H9 (cell line): ENCODE measurements around the gene CD180. TPM values are rescaled to one million over a fixed set of nuclear protein-coding genes. Genes with fewer than 3 reads are reported as not detected.

Source experiments
- DNase-seq: peaks from one replicate; pipeline ENCODE4 v3.0.0-alpha.2; 2017
- H2AFZ ChIP-seq: one replicate; pipeline ENCODE4 v1.6.1; 2013; ENCODE audit warnings: mild to moderate bottlenecking, low read length, control low read depth, moderate library complexity
- H2AK5ac ChIP-seq: 2 replicates; pipeline ENCODE4 v1.6.1; 2013; ENCODE audit warnings: low read length, control low read depth, mixed read lengths; ENCODE audit not compliant: insufficient read length
- H2BK120ac ChIP-seq: one replicate; pipeline ENCODE4 v1.6.1; 2013; ENCODE audit warnings: low read depth, mild to moderate bottlenecking, low read length, control low read depth, inconsistent platforms; ENCODE audit not compliant: poor library complexity, severe bottlenecking
- H2BK12ac ChIP-seq: 2 replicates; pipeline ENCODE4 v1.6.1; 2013; ENCODE audit warnings: low read length, control low read depth, mixed read lengths, low read depth; ENCODE audit not compliant: insufficient read length
- H2BK15ac ChIP-seq: 2 replicates; pipeline ENCODE4 v1.6.1; 2013; ENCODE audit warnings: low read depth, low read length, control low read depth
- H2BK20ac ChIP-seq: one replicate; pipeline ENCODE4 v1.6.1; 2013; ENCODE audit warnings: low read depth, mild to moderate bottlenecking, low read length, control low read depth, inconsistent platforms; ENCODE audit not compliant: poor library complexity, severe bottlenecking
- H2BK5ac ChIP-seq: 2 replicates; pipeline ENCODE4 v1.6.1; 2013; ENCODE audit warnings: low read length, control low read depth, mixed read lengths; ENCODE audit not compliant: insufficient read length
- H3K14ac ChIP-seq: 2 replicates; pipeline ENCODE4 v1.6.1; 2013; ENCODE audit warnings: low read length, control low read depth; ENCODE audit not compliant: insufficient read depth
- H3K18ac ChIP-seq: 2 replicates; pipeline ENCODE4 v1.6.1; 2013; ENCODE audit warnings: low read depth, mild to moderate bottlenecking, mixed read lengths, low read length, control low read depth; ENCODE audit not compliant: insufficient read length
- H3K23ac ChIP-seq: 2 replicates; pipeline ENCODE4 v1.6.1; 2013; ENCODE audit warnings: low read length, control low read depth, mixed read lengths, low read depth; ENCODE audit not compliant: insufficient read length
- H3K23me2 ChIP-seq: 2 replicates; pipeline ENCODE4 v1.6.1; 2013; ENCODE audit warnings: low read depth, mild to moderate bottlenecking, mixed read lengths, low read length, control low read depth; ENCODE audit not compliant: insufficient read length, poor library complexity, severe bottlenecking
- H3K27ac ChIP-seq: 2 replicates; pipeline ENCODE4 v1.5.1; 2013; ENCODE audit warnings: low read length, control low read depth, mixed read lengths, low read depth; ENCODE audit not compliant: insufficient read length
- H3K27me3 ChIP-seq: 2 replicates; pipeline ENCODE4 v1.6.1; 2013; ENCODE audit warnings: low read length, control low read depth, inconsistent platforms; ENCODE audit not compliant: insufficient read depth
- H3K4ac ChIP-seq: 2 replicates; pipeline ENCODE4 v1.6.1; 2013; ENCODE audit warnings: low read depth, mild to moderate bottlenecking, control low read depth, inconsistent platforms, low read length, moderate library complexity
- H3K4me1 ChIP-seq: 2 replicates; pipeline ENCODE4 v1.6.1; 2013; ENCODE audit warnings: low read length, control low read depth, inconsistent platforms; ENCODE audit not compliant: insufficient read depth
- H3K4me2 ChIP-seq: 2 replicates; pipeline ENCODE4 v1.6.1; 2013; ENCODE audit warnings: low read length, control low read depth, mixed read lengths; ENCODE audit not compliant: insufficient read length, insufficient read depth
- H3K56ac ChIP-seq: 2 replicates; pipeline ENCODE4 v1.6.1; 2013; ENCODE audit warnings: low read depth, mild to moderate bottlenecking, mixed read lengths, low read length, control low read depth; ENCODE audit not compliant: insufficient read length
- H3K79me1 ChIP-seq: 2 replicates; pipeline ENCODE4 v1.6.1; 2013; ENCODE audit warnings: low read depth, mild to moderate bottlenecking, moderate library complexity, low read length, control low read depth, inconsistent platforms; ENCODE audit not compliant: insufficient read depth, poor library complexity, severe bottlenecking
- H3K79me2 ChIP-seq: 2 replicates; pipeline ENCODE4 v1.6.1; 2013; ENCODE audit warnings: low read length, control low read depth, inconsistent platforms; ENCODE audit not compliant: insufficient read depth
- H3K9ac ChIP-seq: 2 replicates; pipeline ENCODE4 v1.6.1; 2013; ENCODE audit warnings: low read length, control low read depth, mixed read lengths; ENCODE audit not compliant: insufficient read length; ENCODE audit errors: extremely low read depth
- H3K9me3 ChIP-seq: one replicate; pipeline ENCODE4 v1.6.1; 2013; ENCODE audit warnings: low read depth, low read length, inconsistent platforms; ENCODE audit not compliant: control insufficient read depth
- H3T11ph ChIP-seq: one replicate; pipeline ENCODE4 v1.6.1; 2013; ENCODE audit warnings: mild to moderate bottlenecking, low read length, control low read depth, inconsistent platforms
- H4K20me1 ChIP-seq: one replicate; pipeline ENCODE4 v1.6.1; 2013; ENCODE audit not compliant: control insufficient read depth, insufficient read length, insufficient read depth
- H4K5ac ChIP-seq: 2 replicates; pipeline ENCODE4 v1.6.1; 2013; ENCODE audit warnings: low read depth, mild to moderate bottlenecking, mixed read lengths, low read length, control low read depth; ENCODE audit not compliant: insufficient read length
- H4K8ac ChIP-seq: replicated peaks from 2 replicates; pipeline ENCODE4 v1.6.1; 2013; ENCODE audit warnings: low read length, control low read depth, mixed read lengths, low read depth; ENCODE audit not compliant: insufficient read length
- H4K91ac ChIP-seq: 2 replicates; pipeline ENCODE4 v1.6.1; 2013; ENCODE audit warnings: low read depth, mild to moderate bottlenecking, moderate library complexity, mixed read lengths, low read length, control low read depth; ENCODE audit not compliant: insufficient read length
- H3K27ac Mint-ChIP-seq, 3 experiments: 2 replicates in 2 of 3; 3 replicates in 1 of 3; pipeline ENCODE4 v1.8.0; 2020 to 2021; ENCODE audit warnings: mixed read lengths in 3 of 3, mild to moderate bottlenecking in 1 of 3, moderate library complexity in 1 of 3
- H3K27me3 Mint-ChIP-seq: 2 replicates; pipeline ENCODE4 v1.8.0; 2021; ENCODE audit warnings: low read depth, mild to moderate bottlenecking, moderate library complexity, mixed read lengths
- H3K36me3 Mint-ChIP-seq, 3 experiments: 2 replicates in 2 of 3; 3 replicates in 1 of 3; pipeline ENCODE4 v1.8.0; 2020 to 2021; ENCODE audit warnings: low read depth in 3 of 3, mixed read lengths in 3 of 3; ENCODE audit not compliant: insufficient read depth in 1 of 3
- H3K4me1 Mint-ChIP-seq, 2 experiments: 2 replicates each; pipeline ENCODE4 v1.8.0; 2020; ENCODE audit warnings: mixed read lengths in 2 of 2
- H3K4me3 Mint-ChIP-seq, 2 experiments: 2 replicates in 1 of 2; 3 replicates in 1 of 2; pipeline ENCODE4 v1.8.0; 2020 to 2021; ENCODE audit warnings: mild to moderate bottlenecking in 2 of 2, mixed read lengths in 2 of 2, moderate library complexity in 1 of 2
- H3K9me3 Mint-ChIP-seq, 2 experiments: 2 replicates in 1 of 2; 3 replicates in 1 of 2; pipeline ENCODE4 v1.8.0; 2020; ENCODE audit warnings: mild to moderate bottlenecking in 2 of 2, mixed read lengths in 2 of 2, moderate library complexity in 1 of 2
- WGBS: extraction: QIAGEN DNeasy Blood & Tissue Kit; methylation state at CpG from one replicate; pipeline ENCODE4 v1.1.7; 2013; ENCODE audit warnings: missing lambda C conversion rate, low lambda C conversion rate, mixed read lengths; ENCODE audit not compliant: insufficient read length; ENCODE audit errors: extremely low coverage; 5-methylcytosine and 5-hydroxymethylcytosine counted together
- total RNA-seq: library from RNA; stranded (reverse); gene quantifications from 2 replicates; pipeline ENCODE4 v1.2.1, GENCODE V29; 2021
- TF ChIP-seq, protein P1 (sequence below): fragments of 200-600 bp; sonication (generic); conservative IDR thresholded peaks from 3 replicates; pipeline ENCODE4 v1.8.0; 2021; ENCODE audit warnings: antibody characterized with exemption, mild to moderate bottlenecking

The CD180 gene
- total RNA-seq, 1 experiment from 2014 or later = not detected

DNA sequence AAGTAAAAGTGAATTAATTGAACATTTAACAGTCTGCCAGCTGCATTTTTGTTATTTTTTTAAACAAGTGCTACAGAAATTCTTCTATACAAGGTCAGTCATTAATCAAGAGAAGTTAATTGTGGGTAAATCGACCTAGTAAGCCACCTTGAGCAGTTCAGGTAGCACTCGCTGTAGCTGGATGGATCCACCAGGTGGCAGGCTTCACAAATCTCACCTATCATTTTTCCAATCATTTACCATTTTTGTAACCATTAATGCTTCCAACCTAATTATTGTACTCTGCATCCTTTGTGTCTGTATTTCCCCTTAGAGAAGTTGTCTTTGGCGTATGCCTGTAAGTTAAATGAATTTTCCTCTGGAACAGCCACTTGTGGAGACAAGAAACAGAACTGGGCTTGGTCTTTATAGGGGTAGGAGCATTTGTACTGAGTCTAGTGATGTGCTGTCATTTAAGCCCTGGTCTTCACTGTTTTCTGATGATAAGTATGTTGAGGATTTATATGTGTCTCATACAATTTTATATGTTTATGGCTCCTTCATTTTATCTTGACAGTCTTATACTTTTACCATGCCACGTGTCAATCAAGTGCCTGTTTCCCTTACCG, 39.5 kb downstream of the CD180 start:
- no peak overlapping the region for H3K4me3 Mint-ChIP-seq

More for the DNA sequence above, 39.5 kb downstream of the CD180 start:
- no peaks in the 10 kb centered on the region for H4K20me1 ChIP-seq
- no peaks in the 10 kb centered on the region for H3K4me1 ChIP-seq
- H3K9ac ChIP-seq = no peak overlapping the region
- no peak overlapping the region for H3K4ac ChIP-seq
- H3T11ph ChIP-seq = no peak overlapping the region
- no peak overlapping the region for H3K18ac ChIP-seq
- no peak overlapping the region for H4K5ac ChIP-seq
- H2AK5ac ChIP-seq = no peak overlapping the region
- DNase-seq = peak; percentile 40
- no peak overlapping the region for H3K27ac Mint-ChIP-seq
- no peak overlapping the region for H3K4me2 ChIP-seq
- peaks cover 2 to 15% of the 10 kb centered on the region in 2 experiments for H3K4me1 Mint-ChIP-seq
- H3K23ac ChIP-seq = no peak overlapping the region
- H4K91ac ChIP-seq = no peak overlapping the region
- H2BK12ac ChIP-seq = no peak overlapping the region
- no peak overlapping the region for H3K27ac ChIP-seq
- no peaks in the 10 kb centered on the region for H3K27me3 Mint-ChIP-seq
- no peak overlapping the region for H2BK15ac ChIP-seq
- H2BK20ac ChIP-seq = no peak overlapping the region
- H3K23me2 ChIP-seq = no peaks in the 10 kb centered on the region
- H2BK5ac ChIP-seq = no peak overlapping the region
- H3K79me1 ChIP-seq = no peaks in the 10 kb centered on the region
- no peaks in the 10 kb centered on the region for H3K9me3 Mint-ChIP-seq
- no peaks in the 10 kb centered on the region for H3K79me2 ChIP-seq
- no peaks in the 10 kb centered on the region for H3K9me3 ChIP-seq
- H3K27me3 ChIP-seq = no peaks in the 10 kb centered on the region
- no peak overlapping the region for H2AFZ ChIP-seq
- H3K56ac ChIP-seq = no peak overlapping the region
- H2BK120ac ChIP-seq = no peak overlapping the region
- TF ChIP-seq, protein P1, sequence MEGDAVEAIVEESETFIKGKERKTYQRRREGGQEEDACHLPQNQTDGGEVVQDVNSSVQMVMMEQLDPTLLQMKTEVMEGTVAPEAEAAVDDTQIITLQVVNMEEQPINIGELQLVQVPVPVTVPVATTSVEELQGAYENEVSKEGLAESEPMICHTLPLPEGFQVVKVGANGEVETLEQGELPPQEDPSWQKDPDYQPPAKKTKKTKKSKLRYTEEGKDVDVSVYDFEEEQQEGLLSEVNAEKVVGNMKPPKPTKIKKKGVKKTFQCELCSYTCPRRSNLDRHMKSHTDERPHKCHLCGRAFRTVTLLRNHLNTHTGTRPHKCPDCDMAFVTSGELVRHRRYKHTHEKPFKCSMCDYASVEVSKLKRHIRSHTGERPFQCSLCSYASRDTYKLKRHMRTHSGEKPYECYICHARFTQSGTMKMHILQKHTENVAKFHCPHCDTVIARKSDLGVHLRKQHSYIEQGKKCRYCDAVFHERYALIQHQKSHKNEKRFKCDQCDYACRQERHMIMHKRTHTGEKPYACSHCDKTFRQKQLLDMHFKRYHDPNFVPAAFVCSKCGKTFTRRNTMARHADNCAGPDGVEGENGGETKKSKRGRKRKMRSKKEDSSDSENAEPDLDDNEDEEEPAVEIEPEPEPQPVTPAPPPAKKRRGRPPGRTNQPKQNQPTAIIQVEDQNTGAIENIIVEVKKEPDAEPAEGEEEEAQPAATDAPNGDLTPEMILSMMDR = peak; percentile 91
- WGBS = no CpG with 5 or more reads among the region's 5 CpGs
- no peaks in the 10 kb centered on the region for H3K36me3 Mint-ChIP-seq
- no peak overlapping the region for H3K14ac ChIP-seq
- H4K8ac ChIP-seq = no peak overlapping the region
